ENCODE data around the gene RHOBTB3.

- TF ChIP-seq CTCF (IDR thresholded peaks at IDR 0.05) (no peak), POLR2A (IDR thresholded peaks at IDR 0.05) (no peak), POLR2AphosphoS5 (IDR thresholded peaks at IDR 0.05) (no peak)
Observed at GRCh38 chr5:95845391-95845790, 114.3 kb downstream of the RHOBTB3 start.

Data from prostate gland (tissue), 2 donors.